Measurements from ENCODE around the gene DSCAML1. TPM values are rescaled to one million over a fixed set of nuclear protein-coding genes. Genes with fewer than 3 reads are reported as not detected.

The DSCAML1 gene
- total RNA-seq, 1 experiment from 2014 or later = not detected

GRCh38 chr11:117570701-117571100, 226.3 kb downstream of the DSCAML1 start:
- H3K79me2 ChIP-seq (ENCODE audit: low read length) = no peaks in the 10 kb centered on the region
- H3K4me2 ChIP-seq (ENCODE audit: low read length) = no peak overlapping the region
- no peaks in the 10 kb centered on the region for H3K9me3 ChIP-seq (ENCODE audit: low read length)
- intact Hi-C loops (cut with micrococcal nuclease) = no loop called here
- H3K27ac ChIP-seq (ENCODE audit: low read length) = no peak overlapping the region
- H3K4me3 ChIP-seq (ENCODE audit: low read length) = no peak overlapping the region
- no peaks in the 10 kb centered on the region for H4K20me1 ChIP-seq (ENCODE audit: low read length)
- no peak overlapping the region for H2AFZ ChIP-seq (ENCODE audit: low read length)
- POLR2A ChIA-PET (ENCODE audit: unreplicated experiment) = no interaction called here
- no TSS peak for BruUV-seq (replicated peaks)
- TF ChIP-seq EZH2phosphoT487 (IDR thresholded peaks at IDR 0.05; ENCODE audit: borderline replicate concordance, low read length) (no peak), CTCF (conservative IDR thresholded peaks at IDR 0.05; ENCODE audit: low read depth, low read length) (no peak), EZH2 (IDR thresholded peaks at IDR 0.05; ENCODE audit: low read length, unreplicated experiment) (no peak)
- DNase-seq (no peak), ATAC-seq (no peak)
- H3K9ac ChIP-seq (ENCODE audit: low read length) = no peak overlapping the region
- no peaks in the 10 kb centered on the region for H3K36me3 ChIP-seq (ENCODE audit: low read depth, low read length)
- H3K27me3 ChIP-seq (ENCODE audit: low read length) = peaks cover 51% of the 10 kb centered on the region
- no peaks in the 10 kb centered on the region for H3F3A ChIP-seq (ENCODE audit: low read length, unreplicated experiment)
- no peaks in the 10 kb centered on the region for H3K4me1 ChIP-seq (ENCODE audit: insufficient read depth, low read length)
- no peaks in the 10 kb centered on the region for H3K9me2 ChIP-seq (replicated peaks; ENCODE audit: low read length)
- CTCF ChIA-PET = interaction anchor here (0.5 kb wide), 1 partner anchor 33 kb away, joined by 4 read pairs; no protein-coding TSS in a partner anchor

- H3K9me2 ChIP-seq (replicated peaks; ENCODE audit: low read length) = no peaks in the 10 kb centered on the region
- H3K27ac ChIP-seq (ENCODE audit: low read length) = no peak overlapping the region
- TF ChIP-seq EZH2phosphoT487 (IDR thresholded peaks at IDR 0.05; ENCODE audit: borderline replicate concordance, low read length) (no peak), EZH2 (IDR thresholded peaks at IDR 0.05; ENCODE audit: low read length, unreplicated experiment) (no peak), CTCF (conservative IDR thresholded peaks at IDR 0.05; ENCODE audit: low read depth, low read length) (no peak)
- no peaks in the 10 kb centered on the region for H3K4me1 ChIP-seq (ENCODE audit: insufficient read depth, low read length)
- no peaks in the 10 kb centered on the region for H3K79me2 ChIP-seq (ENCODE audit: low read length)
- intact Hi-C loops (cut with micrococcal nuclease) = no loop called here
- no peak overlapping the region for H3K4me3 ChIP-seq (ENCODE audit: low read length)
- POLR2A ChIA-PET (ENCODE audit: unreplicated experiment) = no interaction called here
- H3K4me2 ChIP-seq (ENCODE audit: low read length) = no peak overlapping the region
- H3K27me3 ChIP-seq (ENCODE audit: low read length) = peaks cover 59% of the 10 kb centered on the region
- DNase-seq (no peak), ATAC-seq (no peak)
- H3F3A ChIP-seq (ENCODE audit: low read length, unreplicated experiment) = no peaks in the 10 kb centered on the region
- H3K36me3 ChIP-seq (ENCODE audit: low read depth, low read length) = no peaks in the 10 kb centered on the region
- H4K20me1 ChIP-seq (ENCODE audit: low read length) = no peaks in the 10 kb centered on the region
- no peaks in the 10 kb centered on the region for H3K9me3 ChIP-seq (ENCODE audit: low read length)
- no peak overlapping the region for H3K9ac ChIP-seq (ENCODE audit: low read length)
- no peak overlapping the region for H2AFZ ChIP-seq (ENCODE audit: low read length)
- BruUV-seq (replicated peaks) = no TSS peak
- CTCF ChIA-PET = no interaction called here
These were observed 227.1 kb downstream of the DSCAML1 start for GRCh38 chr11:117569911-117570310.

GRCh38 chr11:117565709-117566108, 231.3 kb downstream of the DSCAML1 start:
- TF ChIP-seq EZH2phosphoT487 (IDR thresholded peaks at IDR 0.05; ENCODE audit: borderline replicate concordance, low read length) (no peak), CTCF (conservative IDR thresholded peaks at IDR 0.05; ENCODE audit: low read depth, low read length) (no peak), EZH2 (IDR thresholded peaks at IDR 0.05; ENCODE audit: low read length, unreplicated experiment) (no peak)
- ChIA-PET POLR2A (ENCODE audit: unreplicated experiment) (no interaction called here), CTCF (no interaction called here)
- H3K4me3 ChIP-seq (ENCODE audit: low read length) = no peak overlapping the region
- no TSS peak for BruUV-seq (replicated peaks)
- no peak overlapping the region for H3K4me2 ChIP-seq (ENCODE audit: low read length)
- peaks cover 58% of the 10 kb centered on the region for H3K27me3 ChIP-seq (ENCODE audit: low read length)
- H3K9ac ChIP-seq (ENCODE audit: low read length) = no peak overlapping the region
- H3K36me3 ChIP-seq (ENCODE audit: low read depth, low read length) = no peaks in the 10 kb centered on the region
- H3K79me2 ChIP-seq (ENCODE audit: low read length) = no peaks in the 10 kb centered on the region
- no peak overlapping the region for H2AFZ ChIP-seq (ENCODE audit: low read length)
- H3F3A ChIP-seq (ENCODE audit: low read length, unreplicated experiment) = no peaks in the 10 kb centered on the region
- no peaks in the 10 kb centered on the region for H3K9me3 ChIP-seq (ENCODE audit: low read length)
- H4K20me1 ChIP-seq (ENCODE audit: low read length) = no peaks in the 10 kb centered on the region
- ATAC-seq = no peak
- H3K27ac ChIP-seq (ENCODE audit: low read length) = no peak overlapping the region
- no peaks in the 10 kb centered on the region for H3K4me1 ChIP-seq (ENCODE audit: insufficient read depth, low read length)
- DNase-seq = no peak
- no peaks in the 10 kb centered on the region for H3K9me2 ChIP-seq (replicated peaks; ENCODE audit: low read length)
- intact Hi-C loops (cut with micrococcal nuclease) = no loop called here
